MM.1S (cell line): ENCODE data around the gene MPHOSPH9.

Experiments
- DNase-seq: peaks from one replicate; pipeline ENCODE4 v3.0.0-alpha.2; 2015
- H2AFZ ChIP-seq: fragments of 300-600 bp; sonication (generic); 2 replicates; pipeline ENCODE4 v1.6.0; 2016; ENCODE audit warnings: antibody characterized with exemption, low read length
- H3F3A ChIP-seq: fragments of 300-600 bp; sonication (generic); 2 replicates; pipeline ENCODE4 v1.6.1; 2016; ENCODE audit warnings: mild to moderate bottlenecking, antibody characterized with exemption, low read length, moderate library complexity, mixed read lengths; ENCODE audit not compliant: insufficient read depth
- H3K27ac ChIP-seq: fragments of 300-600 bp; sonication (generic); 2 replicates; pipeline ENCODE4 v1.5.1; 2016; ENCODE audit warnings: mild to moderate bottlenecking, low read length
- H3K27me3 ChIP-seq: fragments of 300-600 bp; sonication (generic); replicated peaks from 2 replicates; pipeline ENCODE4 v1.6.0; 2016; ENCODE audit warnings: low read length; ENCODE audit not compliant: insufficient read depth
- H3K36me3 ChIP-seq: fragments of 300-600 bp; sonication (generic); replicated peaks from 2 replicates; pipeline ENCODE4 v1.6.1; 2016; ENCODE audit warnings: mild to moderate bottlenecking, low read length, mixed read lengths; ENCODE audit not compliant: insufficient read depth
- H3K4me1 ChIP-seq: fragments of 300-600 bp; sonication (generic); 2 replicates; pipeline ENCODE4 v1.6.1; 2016; ENCODE audit warnings: low read length, mixed read lengths
- H3K4me2 ChIP-seq: fragments of 300-600 bp; sonication (generic); 2 replicates; pipeline ENCODE4 v1.6.0; 2016; ENCODE audit warnings: low read depth, low read length
- H3K4me3 ChIP-seq: fragments of 300-600 bp; sonication (generic); 2 replicates; pipeline ENCODE4 v1.5.1; 2016; ENCODE audit warnings: low read length, mixed read lengths
- H3K79me2 ChIP-seq: fragments of 300-600 bp; sonication (generic); 2 replicates; pipeline ENCODE4 v1.6.1; 2016; ENCODE audit warnings: mixed run types, low read length, mixed read lengths
- H3K9ac ChIP-seq: fragments of 300-600 bp; sonication (generic); 2 replicates; pipeline ENCODE4 v1.6.1; 2016; ENCODE audit warnings: low read length, mixed read lengths
- H3K9me2 ChIP-seq: fragments of 300-600 bp; sonication (generic); replicated peaks from 2 replicates; pipeline ENCODE4 v1.6.1; 2016; ENCODE audit warnings: mild to moderate bottlenecking, low read length, mixed read lengths; ENCODE audit not compliant: insufficient read depth
- H3K9me3 ChIP-seq: fragments of 300-600 bp; sonication (generic); replicated peaks from 2 replicates; pipeline ENCODE4 v1.6.1; 2016; ENCODE audit warnings: mild to moderate bottlenecking, low read length, mixed read lengths; ENCODE audit not compliant: insufficient read depth
- H4K20me1 ChIP-seq: fragments of 300-600 bp; sonication (generic); 2 replicates; pipeline ENCODE4 v1.6.1; 2016; ENCODE audit warnings: mild to moderate bottlenecking, low read length, moderate library complexity, mixed read lengths; ENCODE audit not compliant: insufficient read depth
- EZH2 ChIP-seq: fragments of 300-600 bp; sonication (generic); optimal IDR thresholded peaks from 2 replicates; pipeline ENCODE3; 2017; ENCODE audit warnings: low read depth, mild to moderate bottlenecking, antibody characterized with exemption, low read length, mixed read lengths
- EZH2phosphoT487 ChIP-seq: fragments of 300-600 bp; sonication (generic); IDR thresholded peaks from 2 replicates; pipeline ENCODE4 v1.6.1; 2018; ENCODE audit warnings: antibody characterized with exemption, low read length
- TF ChIP-seq, protein P1 (sequence below): fragments of 300-600 bp; sonication (generic); IDR thresholded peaks from 2 replicates; pipeline ENCODE4 v1.5.1; 2016; ENCODE audit warnings: antibody characterized with exemption, low read length, mixed read lengths

MPHOSPH9 gene

DNA sequence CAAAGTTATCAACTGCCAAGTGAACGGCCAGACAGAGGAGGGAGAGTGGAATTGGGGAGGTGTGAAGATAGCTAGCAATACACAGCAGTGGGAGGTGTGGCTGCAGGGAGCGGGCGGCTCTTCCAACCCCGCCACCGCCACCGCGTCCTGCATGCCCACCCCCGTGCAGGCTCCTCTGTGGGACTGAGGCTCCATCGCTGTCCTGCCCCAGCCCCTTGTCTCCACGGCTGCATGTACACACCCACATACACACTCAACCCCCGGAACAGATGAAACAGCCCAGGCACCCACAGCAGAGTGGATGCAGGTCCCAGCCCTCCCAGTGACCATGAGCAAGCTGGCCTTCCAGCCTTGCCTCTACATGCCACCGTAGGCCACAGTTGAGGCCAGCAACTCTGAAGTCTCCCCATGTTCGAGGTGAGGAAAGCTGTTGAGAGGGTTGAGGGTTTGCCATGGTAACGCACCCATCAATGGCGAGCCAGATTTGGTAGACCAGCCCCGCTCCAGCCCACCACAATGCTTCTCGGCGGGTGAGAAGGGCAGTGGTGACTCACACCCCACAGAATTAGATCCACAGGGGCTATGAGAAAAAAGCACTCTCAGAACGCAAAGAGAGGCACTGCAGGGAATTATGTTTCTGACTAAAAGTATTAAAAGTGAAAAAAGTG lies 121.3 kb downstream of the MPHOSPH9 start:
- no peak overlapping the region for H3K27ac ChIP-seq
- H3K4me2 ChIP-seq: no peak overlapping the region
- H3K27me3 ChIP-seq: no peaks in the 10 kb centered on the region

DNA sequence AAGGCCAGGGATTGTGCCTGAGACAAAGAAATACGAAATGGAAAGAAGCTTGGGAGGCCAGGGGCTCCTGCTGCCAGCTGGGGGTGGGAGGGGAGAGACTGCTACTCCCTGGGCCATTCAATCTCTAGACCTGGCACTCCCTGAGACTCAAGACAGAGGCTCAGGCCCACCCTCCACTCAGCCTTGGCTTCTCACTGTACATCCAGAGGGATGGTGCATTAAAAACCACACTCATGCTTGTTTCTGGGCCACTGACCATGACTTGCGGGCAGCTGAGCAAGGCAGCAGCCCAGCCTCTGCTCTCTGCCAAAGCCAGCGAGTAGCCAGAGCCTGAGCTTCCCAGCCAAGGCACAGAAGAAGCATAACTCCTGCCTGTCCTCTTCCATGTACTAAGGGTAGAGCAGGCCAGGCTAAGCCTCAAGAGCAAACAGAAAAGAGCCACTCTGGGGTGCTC lies 123.6 kb downstream of the MPHOSPH9 start:
- no peaks in the 10 kb centered on the region for H3K9me2 ChIP-seq
- TF ChIP-seq EZH2 (no peak), EZH2phosphoT487 (no peak)
- TF ChIP-seq, protein P1, sequence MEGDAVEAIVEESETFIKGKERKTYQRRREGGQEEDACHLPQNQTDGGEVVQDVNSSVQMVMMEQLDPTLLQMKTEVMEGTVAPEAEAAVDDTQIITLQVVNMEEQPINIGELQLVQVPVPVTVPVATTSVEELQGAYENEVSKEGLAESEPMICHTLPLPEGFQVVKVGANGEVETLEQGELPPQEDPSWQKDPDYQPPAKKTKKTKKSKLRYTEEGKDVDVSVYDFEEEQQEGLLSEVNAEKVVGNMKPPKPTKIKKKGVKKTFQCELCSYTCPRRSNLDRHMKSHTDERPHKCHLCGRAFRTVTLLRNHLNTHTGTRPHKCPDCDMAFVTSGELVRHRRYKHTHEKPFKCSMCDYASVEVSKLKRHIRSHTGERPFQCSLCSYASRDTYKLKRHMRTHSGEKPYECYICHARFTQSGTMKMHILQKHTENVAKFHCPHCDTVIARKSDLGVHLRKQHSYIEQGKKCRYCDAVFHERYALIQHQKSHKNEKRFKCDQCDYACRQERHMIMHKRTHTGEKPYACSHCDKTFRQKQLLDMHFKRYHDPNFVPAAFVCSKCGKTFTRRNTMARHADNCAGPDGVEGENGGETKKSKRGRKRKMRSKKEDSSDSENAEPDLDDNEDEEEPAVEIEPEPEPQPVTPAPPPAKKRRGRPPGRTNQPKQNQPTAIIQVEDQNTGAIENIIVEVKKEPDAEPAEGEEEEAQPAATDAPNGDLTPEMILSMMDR: no peak
- no peak overlapping the region for H3K4me3 ChIP-seq
- no peak overlapping the region for H3K9ac ChIP-seq
- no peaks in the 10 kb centered on the region for H3K27me3 ChIP-seq
- DNase-seq: no peak
- no peaks in the 10 kb centered on the region for H3K79me2 ChIP-seq
- H3K27ac ChIP-seq: no peak overlapping the region
- peaks cover 12% of the 10 kb centered on the region for H3K4me1 ChIP-seq
- H3K9me3 ChIP-seq: no peaks in the 10 kb centered on the region
- no peak overlapping the region for H3K4me2 ChIP-seq
- no peak overlapping the region for H2AFZ ChIP-seq
- H3F3A ChIP-seq: no peaks in the 10 kb centered on the region
- no peaks in the 10 kb centered on the region for H3K36me3 ChIP-seq
- H4K20me1 ChIP-seq: no peaks in the 10 kb centered on the region

More for the DNA sequence above, 121.3 kb downstream of the MPHOSPH9 start:
- H3K4me1 ChIP-seq: peaks cover 9% of the 10 kb centered on the region
- DNase-seq: no peak
- no peaks in the 10 kb centered on the region for H3K9me2 ChIP-seq
- no peak overlapping the region for H3K4me3 ChIP-seq
- no peak overlapping the region for H3K9ac ChIP-seq
- no peak overlapping the region for H2AFZ ChIP-seq
- H3K9me3 ChIP-seq: no peaks in the 10 kb centered on the region
- no peaks in the 10 kb centered on the region for H3F3A ChIP-seq
- no peaks in the 10 kb centered on the region for H4K20me1 ChIP-seq
- H3K36me3 ChIP-seq: no peaks in the 10 kb centered on the region
- no peaks in the 10 kb centered on the region for H3K79me2 ChIP-seq
- TF ChIP-seq, protein P1: no peak
- TF ChIP-seq EZH2 (no peak), EZH2phosphoT487 (no peak)

DNA sequence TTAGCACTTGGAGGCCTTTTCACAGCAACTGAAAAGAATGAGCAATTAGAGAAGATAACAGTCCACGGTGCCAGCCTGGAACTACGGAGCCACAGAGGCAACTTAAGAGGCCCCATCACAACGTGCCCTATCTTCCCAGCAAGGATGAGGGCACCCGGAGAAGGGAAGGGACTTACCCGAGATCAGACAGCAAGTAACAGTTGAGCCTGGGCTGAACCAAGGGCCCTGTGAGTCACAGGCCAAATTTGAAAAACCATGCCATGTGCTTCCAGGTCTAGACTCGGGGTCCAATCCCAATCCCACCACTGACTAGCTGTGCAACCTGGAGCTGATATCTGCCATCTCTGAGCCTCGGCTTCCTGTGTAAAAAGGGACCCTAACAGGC lies 124.3 kb downstream of the MPHOSPH9 start:
- no peaks in the 10 kb centered on the region for H3K9me2 ChIP-seq
- no peak overlapping the region for H3K9ac ChIP-seq
- DNase-seq: no peak
- H3K4me1 ChIP-seq: peaks cover 12% of the 10 kb centered on the region
- H3F3A ChIP-seq: no peaks in the 10 kb centered on the region
- H2AFZ ChIP-seq: no peak overlapping the region
- no peaks in the 10 kb centered on the region for H3K9me3 ChIP-seq
- H3K4me2 ChIP-seq: no peak overlapping the region
- no peaks in the 10 kb centered on the region for H3K36me3 ChIP-seq
- TF ChIP-seq EZH2phosphoT487 (no peak), EZH2 (no peak)
- TF ChIP-seq, protein P1: no peak
- H3K27me3 ChIP-seq: no peaks in the 10 kb centered on the region
- no peak overlapping the region for H3K27ac ChIP-seq
- H4K20me1 ChIP-seq: no peaks in the 10 kb centered on the region
- no peak overlapping the region for H3K4me3 ChIP-seq
- no peaks in the 10 kb centered on the region for H3K79me2 ChIP-seq
